WI38 (cell line): ENCODE measurements around the gene MOSPD2.

ENCODE experiments used
- H3K4me3 ChIP-seq: 2 replicates; pipeline ENCODE4 v1.5.1; 2011; ENCODE audit warnings: low read depth, mild to moderate bottlenecking, control low read depth, low read length
- CTCF ChIP-seq: IDR thresholded peaks from 2 replicates; pipeline ENCODE4 v1.5.1; 2012; ENCODE audit warnings: low read depth, mild to moderate bottlenecking, control low read depth, low read length

Gene MOSPD2

DNA sequence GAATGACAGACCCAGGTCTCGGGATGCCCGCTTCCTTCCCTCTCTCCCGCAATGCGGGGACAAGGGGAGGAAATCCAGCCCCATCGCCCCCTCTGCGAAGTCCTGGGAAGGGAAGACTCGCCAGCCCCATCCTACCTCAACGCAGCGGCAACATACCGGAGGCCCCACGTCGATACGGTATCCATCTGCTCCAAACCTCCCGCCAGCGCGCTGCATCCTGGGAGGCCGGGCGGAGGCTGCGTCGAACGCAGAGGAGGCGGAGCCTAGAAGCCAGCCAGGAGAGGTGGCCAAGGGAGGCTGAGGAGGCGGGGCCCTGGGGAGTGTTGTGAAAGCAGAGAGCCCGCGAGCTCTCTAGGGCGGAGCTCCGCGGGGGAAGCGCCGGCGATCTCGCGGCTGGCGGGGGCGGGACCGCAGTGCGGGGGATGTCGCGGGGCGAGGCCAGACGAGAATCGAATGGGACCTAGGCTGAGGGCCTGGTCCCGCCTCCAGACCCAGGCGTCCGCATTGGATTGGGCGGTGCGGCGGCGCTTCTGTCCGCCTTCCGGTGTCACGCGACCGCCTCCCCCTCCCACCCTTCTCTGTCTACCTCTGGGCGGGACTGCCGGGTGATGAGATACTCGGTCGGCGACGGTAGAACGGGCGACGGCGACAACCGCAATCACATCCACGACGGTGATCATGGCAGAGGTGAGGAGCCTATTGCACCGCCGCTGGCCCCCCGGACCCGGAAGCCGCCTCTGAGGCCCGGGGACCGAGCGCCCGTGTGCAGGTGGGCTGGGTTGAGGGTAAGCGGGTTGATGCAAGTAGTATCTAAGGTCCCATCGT is at the start of gene MOSPD2, which contains the start of gene FANCB:
TSS of gene MOSPD2 (plus strand) at position 571 of the 825 bp plus-strand sequence. CDS start at position 679, 108 bp downstream.
TSS of gene FANCB (minus strand) at position 219 of the 825 bp plus-strand sequence. CDS start 7,559 bp downstream, outside the sequence.
- peak within 1 kb of the TSS; percentile 82 for H3K4me3 ChIP-seq
- no peak for TF ChIP-seq CTCF

GRCh38 chrX:14825851-14826250 is 47.4 kb upstream of the MOSPD2 start:
- TF ChIP-seq CTCF: no peak
- H3K4me3 ChIP-seq: no peak overlapping the region

DNA sequence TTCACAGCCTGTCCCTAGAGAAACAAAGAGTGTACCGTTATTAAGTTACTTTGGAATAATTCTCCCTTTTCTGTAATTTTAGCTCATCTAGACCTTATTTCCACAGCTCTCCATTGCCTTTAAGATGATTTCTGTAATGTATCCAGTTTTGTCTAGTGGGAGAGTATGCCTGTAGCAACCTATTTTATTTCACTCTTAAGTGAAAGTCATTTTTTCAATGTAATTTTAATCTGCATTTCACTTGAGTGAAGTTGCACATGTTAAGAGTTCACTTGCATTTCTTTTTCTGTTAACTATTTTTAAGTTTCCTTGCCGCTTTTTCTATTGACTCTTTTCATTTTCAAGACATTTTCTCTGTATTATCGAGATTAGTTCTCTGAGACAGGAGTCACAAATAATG is 46.9 kb upstream of the MOSPD2 start:
- no peak overlapping the region for H3K4me3 ChIP-seq
- no peak for TF ChIP-seq CTCF

GRCh38 chrX:14829643-14830042 is 43.6 kb upstream of the MOSPD2 start:
- no peak for TF ChIP-seq CTCF
- H3K4me3 ChIP-seq: no peak overlapping the region

GRCh38 chrX:14832151-14832550 is 41.1 kb upstream of the MOSPD2 start:
- H3K4me3 ChIP-seq: no peak overlapping the region
- no peak for TF ChIP-seq CTCF

- no peak for TF ChIP-seq CTCF
- H3K4me3 ChIP-seq: no peak overlapping the region
Observed at GRCh38 chrX:14832586-14832985, 40.6 kb upstream of the MOSPD2 start.

DNA sequence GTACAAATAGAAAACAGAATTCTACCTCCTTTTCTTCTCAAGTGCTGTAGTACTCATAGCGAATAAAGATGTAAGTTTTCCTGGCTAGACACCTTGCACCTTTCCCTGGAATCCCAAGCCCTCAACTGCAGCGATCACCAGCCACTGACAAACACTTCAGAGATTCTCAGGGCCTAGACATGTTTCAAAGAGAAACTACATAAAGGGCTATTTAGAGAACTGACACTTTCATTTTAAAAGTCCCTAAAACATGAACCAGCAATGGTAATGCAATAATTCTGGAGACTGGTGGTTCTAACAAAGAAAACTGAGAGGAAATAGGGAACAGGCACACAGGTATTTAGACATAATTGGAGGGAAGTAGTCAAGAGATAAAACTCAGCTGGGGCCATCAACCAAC is 36.1 kb upstream of the MOSPD2 start:
- no peak for TF ChIP-seq CTCF
- H3K4me3 ChIP-seq: no peak overlapping the region
